ENCODE data around the gene SPINT3.
"Not testable (repeated sequence)": the region's sequence is repeated elsewhere in the genome, so short reads cannot be mapped to it uniquely, and the experiment has no call there.

The SPINT3 gene

GRCh38 chr20:45472286-45472685 lies 43.1 kb downstream of the SPINT3 start:
- not testable (repeated sequence) for H3K9me2 ChIP-seq (replicated peaks; ENCODE audit: control insufficient read depth, low read length); H3K4me2 ChIP-seq (ENCODE audit: low read length); H3K79me2 ChIP-seq (ENCODE audit: control insufficient read depth, low read length); H3K27ac ChIP-seq (ENCODE audit: low read depth, low read length); H3K4me3 ChIP-seq (ENCODE audit: low read length); H3K9me3 ChIP-seq (ENCODE audit: control insufficient read depth, insufficient read depth, low read length); H3K36me3 ChIP-seq (ENCODE audit: control insufficient read depth, low read length); H3F3A ChIP-seq (ENCODE audit: control insufficient read depth, insufficient read depth); H4K20me1 ChIP-seq (ENCODE audit: control insufficient read depth, insufficient read depth, low read depth, low read length)
- H3K4me1 ChIP-seq (ENCODE audit: control insufficient read depth, low read length): peaks cover 12% of the 10 kb centered on the region
- H3K27me3 ChIP-seq (ENCODE audit: control insufficient read depth, low read length): peaks cover 40% of the 10 kb centered on the region

DNA sequence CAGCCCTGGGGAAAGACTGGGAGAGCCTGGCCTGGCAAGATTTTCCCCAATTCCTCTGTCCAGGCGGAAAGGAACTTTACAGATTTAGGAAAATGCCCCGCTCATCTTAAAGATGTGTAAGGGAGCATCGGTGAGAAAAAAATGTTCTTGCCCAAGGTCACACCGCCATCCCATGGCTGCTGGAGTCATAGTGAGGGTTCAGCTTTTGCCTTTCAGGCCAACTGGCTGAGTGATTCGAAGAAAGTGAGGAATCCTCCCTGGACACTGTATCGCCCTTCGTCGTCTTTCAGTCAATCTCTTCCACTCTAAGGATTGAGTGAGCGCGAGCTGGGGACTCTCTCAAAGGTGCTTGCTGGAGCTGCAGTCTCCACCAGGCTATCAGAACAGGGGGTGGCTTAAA lies 44.5 kb downstream of the SPINT3 start:
- Histone ChIP-seq H4K20me1 (ENCODE audit: control insufficient read depth, insufficient read depth, low read depth, low read length) (no peaks in the 10 kb centered on the region), H3F3A (ENCODE audit: control insufficient read depth, insufficient read depth) (no peaks in the 10 kb centered on the region), H3K36me3 (ENCODE audit: control insufficient read depth, low read length) (no peaks in the 10 kb centered on the region), H3K79me2 (ENCODE audit: control insufficient read depth, low read length) (no peaks in the 10 kb centered on the region), H3K27me3 (ENCODE audit: control insufficient read depth, low read length) (peaks cover 45% of the 10 kb centered on the region), H3K9me2 (replicated peaks; ENCODE audit: control insufficient read depth, low read length) (no peaks in the 10 kb centered on the region), H3K4me3 (ENCODE audit: low read length) (peak overlapping the region; percentile 52; the same call in 1 of the 2 replicates), H3K4me2 (ENCODE audit: low read length) (peak overlapping the region; percentile 63), H3K27ac (ENCODE audit: low read depth, low read length) (no peak overlapping the region), H3K9me3 (ENCODE audit: control insufficient read depth, insufficient read depth, low read length) (no peaks in the 10 kb centered on the region), H3K4me1 (ENCODE audit: control insufficient read depth, low read length) (peaks cover 12% of the 10 kb centered on the region)
- TF ChIP-seq EZH2phosphoT487 (IDR thresholded peaks at IDR 0.05; ENCODE audit: borderline replicate concordance, low read length): peak; percentile 78; the same call in 1 of the 2 replicates
- TF ChIP-seq, protein P1, sequence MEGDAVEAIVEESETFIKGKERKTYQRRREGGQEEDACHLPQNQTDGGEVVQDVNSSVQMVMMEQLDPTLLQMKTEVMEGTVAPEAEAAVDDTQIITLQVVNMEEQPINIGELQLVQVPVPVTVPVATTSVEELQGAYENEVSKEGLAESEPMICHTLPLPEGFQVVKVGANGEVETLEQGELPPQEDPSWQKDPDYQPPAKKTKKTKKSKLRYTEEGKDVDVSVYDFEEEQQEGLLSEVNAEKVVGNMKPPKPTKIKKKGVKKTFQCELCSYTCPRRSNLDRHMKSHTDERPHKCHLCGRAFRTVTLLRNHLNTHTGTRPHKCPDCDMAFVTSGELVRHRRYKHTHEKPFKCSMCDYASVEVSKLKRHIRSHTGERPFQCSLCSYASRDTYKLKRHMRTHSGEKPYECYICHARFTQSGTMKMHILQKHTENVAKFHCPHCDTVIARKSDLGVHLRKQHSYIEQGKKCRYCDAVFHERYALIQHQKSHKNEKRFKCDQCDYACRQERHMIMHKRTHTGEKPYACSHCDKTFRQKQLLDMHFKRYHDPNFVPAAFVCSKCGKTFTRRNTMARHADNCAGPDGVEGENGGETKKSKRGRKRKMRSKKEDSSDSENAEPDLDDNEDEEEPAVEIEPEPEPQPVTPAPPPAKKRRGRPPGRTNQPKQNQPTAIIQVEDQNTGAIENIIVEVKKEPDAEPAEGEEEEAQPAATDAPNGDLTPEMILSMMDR (IDR thresholded peaks at IDR 0.05; ENCODE audit: low read depth, low read length, poor library complexity, severe bottlenecking): no peak

- H3K79me2 ChIP-seq (ENCODE audit: control insufficient read depth, low read length): no peaks in the 10 kb centered on the region
- H3K27ac ChIP-seq (ENCODE audit: low read depth, low read length): no peak overlapping the region
- H3K27me3 ChIP-seq (ENCODE audit: control insufficient read depth, low read length): peaks cover 49% of the 10 kb centered on the region
- peaks cover 12% of the 10 kb centered on the region for H3K4me1 ChIP-seq (ENCODE audit: control insufficient read depth, low read length)
- no peaks in the 10 kb centered on the region for H3K36me3 ChIP-seq (ENCODE audit: control insufficient read depth, low read length)
- no peaks in the 10 kb centered on the region for H3F3A ChIP-seq (ENCODE audit: control insufficient read depth, insufficient read depth)
- no peaks in the 10 kb centered on the region for H3K9me2 ChIP-seq (replicated peaks; ENCODE audit: control insufficient read depth, low read length)
- H3K4me2 ChIP-seq (ENCODE audit: low read length): peak overlapping the region; percentile 63
- TF ChIP-seq EZH2phosphoT487 (IDR thresholded peaks at IDR 0.05; ENCODE audit: borderline replicate concordance, low read length): no peak
- TF ChIP-seq, protein P1 (IDR thresholded peaks at IDR 0.05; ENCODE audit: low read depth, low read length, poor library complexity, severe bottlenecking): no peak
- H3K9me3 ChIP-seq (ENCODE audit: control insufficient read depth, insufficient read depth, low read length): no peaks in the 10 kb centered on the region
- H3K4me3 ChIP-seq (ENCODE audit: low read length): peak overlapping the region; percentile 52; the same call in 1 of the 2 replicates
- no peaks in the 10 kb centered on the region for H4K20me1 ChIP-seq (ENCODE audit: control insufficient read depth, insufficient read depth, low read depth, low read length)
These were observed 45.0 kb downstream of the SPINT3 start for GRCh38 chr20:45470262-45470931.

Measured in DOHH2 (cell line).